Measurements from ENCODE around the gene GPHA2. TPM values are rescaled to one million over a fixed set of nuclear protein-coding genes. Genes with fewer than 3 reads are reported as not detected.

Gene GPHA2
- total and polyA plus RNA-seq, 10 donors = 0.89 to 4.4 (median 1.2) TPM; not detected in 7

GRCh38 chr11:64924910-64925284 lies 10.8 kb downstream of the GPHA2 start:
- H3K27ac ChIP-seq = peak overlapping the region; percentile 85 to 97 (median 90)
- TF ChIP-seq POLR2A (IDR thresholded peaks at IDR 0.05) (no peak), CTCF (IDR thresholded peaks at IDR 0.05 in 8 of 11, conservative IDR thresholded peaks at IDR 0.05 in 3 of 11) (no peak), POLR2AphosphoS5 (IDR thresholded peaks at IDR 0.05) (no peak)
- DNase-seq = no peak
- peaks cover 11 to 42% (median 32%) of the 10 kb centered on the region in 6 donors for H3K4me1 ChIP-seq
- intact Hi-C loops (cut with DNase I; ENCODE audit: low total_unique reads) = no loop called here
- H3K27me3 ChIP-seq (replicated peaks in 1 of 7) = no peaks in the 10 kb centered on the region
- WGBS, 5 donors = 1 to 3% (median 1%) methylated on average over 9 to 24 of the region's 24 CpGs
- no peaks in the 10 kb centered on the region for H3K9me3 ChIP-seq
- peak overlapping the region; percentile 70 to 99 (median 89) for H3K4me3 ChIP-seq
- H3K36me3 ChIP-seq = peaks cover 0 to 37% (median 18%) of the 10 kb centered on the region in 6 donors

- peaks cover 11 to 42% (median 32%) of the 10 kb centered on the region in 6 donors for H3K4me1 ChIP-seq
- no peaks in the 10 kb centered on the region for H3K9me3 ChIP-seq
- peak; percentile 98 for DNase-seq
- peaks cover 0 to 30% (median 12%) of the 10 kb centered on the region in 6 donors for H3K36me3 ChIP-seq
- peak within 1 kb of the TSS; percentile 70 to 99 (median 89) for H3K4me3 ChIP-seq
- no peaks in the 10 kb centered on the region for H3K27me3 ChIP-seq (replicated peaks in 1 of 7)
- peak within 1 kb of the TSS; percentile 85 to 97 (median 90) for H3K27ac ChIP-seq
- 1 to 2% (median 2%) methylated on average over 36 to 47 of the region's 47 CpGs for WGBS, 5 donors
- intact Hi-C loops (cut with DNase I; ENCODE audit: low total_unique reads) = no loop called here
- TF ChIP-seq POLR2A (IDR thresholded peaks at IDR 0.05) = peak in 2 of 3 donors; percentile 63 to 64
- peak in 4 of 11 experiments; percentile 15 to 27 (median 18) for TF ChIP-seq CTCF (IDR thresholded peaks at IDR 0.05 in 8 of 11, conservative IDR thresholded peaks at IDR 0.05 in 3 of 11)
- peak; percentile 94 to 96 (median 95) for TF ChIP-seq POLR2AphosphoS5 (IDR thresholded peaks at IDR 0.05)
These were observed 11.5 kb downstream of the GPHA2 start, which contains the start of gene PPP2R5B for GRCh38 chr11:64923944-64924909. TSS of gene PPP2R5B (plus strand) at chr11:64924689. CDS start at chr11:64925735, 1,046 bp downstream.

GRCh38 chr11:64923151-64923661 lies 12.5 kb downstream of the GPHA2 start:
- peak; percentile 82 for DNase-seq
- Histone ChIP-seq H3K36me3 (peaks cover 0 to 20% (median 4%) of the 10 kb centered on the region in 6 donors), H3K27me3 (replicated peaks in 1 of 7) (no peaks in the 10 kb centered on the region), H3K4me3 (peak overlapping the region in 1 of 8 donors; percentile 88), H3K9me3 (no peaks in the 10 kb centered on the region), H3K4me1 (peaks cover 13 to 52% (median 37%) of the 10 kb centered on the region in 6 donors), H3K27ac (peak overlapping the region in 6 of 8 donors; percentile 85 to 97 (median 92))
- 87 to 97% (median 92%) methylated on average over 7 to 11 of the region's 11 CpGs for WGBS, 5 donors
- TF ChIP-seq POLR2A (IDR thresholded peaks at IDR 0.05) (no peak), POLR2AphosphoS5 (IDR thresholded peaks at IDR 0.05) (no peak), CTCF (IDR thresholded peaks at IDR 0.05 in 8 of 11, conservative IDR thresholded peaks at IDR 0.05 in 3 of 11) (no peak)
- intact Hi-C loops (cut with DNase I; ENCODE audit: low total_unique reads) = no loop called here
